Measurements from ENCODE around the gene COPS4. TPM values are rescaled to one million over a fixed set of nuclear protein-coding genes. Genes with fewer than 3 reads are reported as not detected.

COPS4 gene
- total RNA-seq, 1 experiment from 2014 or later: 55.3 TPM

GRCh38 chr4:83114576-83114975 is 79.6 kb downstream of the COPS4 start, which contains the start of gene PLAC8:
Gene PLAC8, minus strand, starts transcription at chr4:83114729. Its CDS starts 6,808 bp downstream, at chr4:83107921.
- DNase-seq (ENCODE audit: extremely low read depth, low read depth): peak; percentile 20

GRCh38 chr4:83115000-83115399 is 80.0 kb downstream of the COPS4 start:
- DNase-seq (ENCODE audit: extremely low read depth, low read depth): no peak

- DNase-seq (ENCODE audit: extremely low read depth, low read depth): no peak
These were observed 80.8 kb downstream of the COPS4 start for GRCh38 chr4:83115656-83116285.

GRCh38 chr4:83118869-83119268 is 83.9 kb downstream of the COPS4 start:
- no peak for DNase-seq (ENCODE audit: extremely low read depth, low read depth)

- no peak for DNase-seq (ENCODE audit: extremely low read depth, low read depth)
These were observed 86.3 kb downstream of the COPS4 start for GRCh38 chr4:83121246-83121645.

- DNase-seq (ENCODE audit: extremely low read depth, low read depth): no peak
These were observed 89.3 kb downstream of the COPS4 start for GRCh38 chr4:83124111-83124780.

Small RNA genes within 50 kb of the gene (small RNA-seq; reads per million reads assigned to genes)
- 0 reads per million in 2 experiments for gene RNU6-615P

Other genes with a start within 250 kb of the COPS4 start
- gene SCD5, start 236.4 kb upstream of the COPS4 start, total RNA-seq (2014; rRNA removed; shearing (Covaris generic)): 5.6 and 6.4 TPM in 2 replicates
- 91.0 and 104 TPM in 2 replicates for gene SEC31A, start 144.0 kb upstream of the COPS4 start, total RNA-seq (2014; rRNA removed; shearing (Covaris generic))
- 6.0 and 8.9 TPM in 2 replicates for gene THAP9, start 134.4 kb upstream of the COPS4 start, total RNA-seq (2014; rRNA removed; shearing (Covaris generic))
- 17.4 and 19.8 TPM in 2 replicates for gene LIN54, start 24.4 kb upstream of the COPS4 start, total RNA-seq (2014; rRNA removed; shearing (Covaris generic))
- gene PLAC8, start 79.5 kb downstream of the COPS4 start, total RNA-seq (2014; rRNA removed; shearing (Covaris generic)): 9.7 and 9.9 TPM in 2 replicates
- gene COQ2, start 249.6 kb downstream of the COPS4 start, total RNA-seq (2014; rRNA removed; shearing (Covaris generic)): 35.7 and 40.3 TPM in 2 replicates

Data from NCI-H460 (cell line).